Keratinocyte (primary cell): ENCODE data around the gene SWI5.
"Not testable (repeated sequence)": the region's sequence is repeated elsewhere in the genome, so short reads cannot be mapped to it uniquely, and the experiment has no call there.

Source experiments
- EZH2 ChIP-seq: IDR thresholded peaks from one replicate; pipeline ENCODE4 v1.6.1; 2012; ENCODE audit warnings: inconsistent platforms, mild to moderate bottlenecking, low read length, moderate library complexity
- TF ChIP-seq, protein P1 (sequence below), 3 experiments: IDR thresholded peaks in 1 of 3; conservative IDR thresholded peaks in 1 of 3; optimal IDR thresholded peaks in 1 of 3; 2 replicates in 2 of 3; 3 replicates in 1 of 3; pipeline versions ENCODE3 to v1.5.1; 2011; ENCODE audit warnings: low read length in 3 of 3, mild to moderate bottlenecking in 3 of 3, moderate library complexity in 2 of 3, control low read depth in 1 of 3, inconsistent platforms in 1 of 3; ENCODE audit not compliant: insufficient read depth in 2 of 3; ENCODE audit errors: extremely low read depth in 1 of 3

DNA sequence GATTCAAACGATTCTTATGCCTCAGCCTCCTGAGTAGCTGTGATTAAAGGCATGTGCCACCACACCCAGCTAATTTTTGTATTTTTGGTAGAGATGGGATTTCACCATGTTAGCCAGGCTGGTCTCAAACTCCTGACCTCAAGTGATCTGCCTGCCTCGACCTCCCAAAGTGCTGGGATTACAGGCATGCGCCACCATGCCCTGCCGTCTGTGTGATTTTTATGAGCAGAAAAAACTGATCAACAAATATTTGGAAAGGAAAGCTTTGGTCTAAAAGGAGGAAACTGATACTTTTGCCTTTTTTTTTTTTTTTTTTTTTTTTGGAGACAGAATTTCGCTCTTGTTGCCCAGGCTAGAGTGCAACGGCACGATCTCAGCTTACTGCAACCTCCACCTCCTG lies 45.2 kb upstream of the SWI5 start:
- TF ChIP-seq, protein P1, sequence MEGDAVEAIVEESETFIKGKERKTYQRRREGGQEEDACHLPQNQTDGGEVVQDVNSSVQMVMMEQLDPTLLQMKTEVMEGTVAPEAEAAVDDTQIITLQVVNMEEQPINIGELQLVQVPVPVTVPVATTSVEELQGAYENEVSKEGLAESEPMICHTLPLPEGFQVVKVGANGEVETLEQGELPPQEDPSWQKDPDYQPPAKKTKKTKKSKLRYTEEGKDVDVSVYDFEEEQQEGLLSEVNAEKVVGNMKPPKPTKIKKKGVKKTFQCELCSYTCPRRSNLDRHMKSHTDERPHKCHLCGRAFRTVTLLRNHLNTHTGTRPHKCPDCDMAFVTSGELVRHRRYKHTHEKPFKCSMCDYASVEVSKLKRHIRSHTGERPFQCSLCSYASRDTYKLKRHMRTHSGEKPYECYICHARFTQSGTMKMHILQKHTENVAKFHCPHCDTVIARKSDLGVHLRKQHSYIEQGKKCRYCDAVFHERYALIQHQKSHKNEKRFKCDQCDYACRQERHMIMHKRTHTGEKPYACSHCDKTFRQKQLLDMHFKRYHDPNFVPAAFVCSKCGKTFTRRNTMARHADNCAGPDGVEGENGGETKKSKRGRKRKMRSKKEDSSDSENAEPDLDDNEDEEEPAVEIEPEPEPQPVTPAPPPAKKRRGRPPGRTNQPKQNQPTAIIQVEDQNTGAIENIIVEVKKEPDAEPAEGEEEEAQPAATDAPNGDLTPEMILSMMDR (optimal IDR thresholded peaks at IDR 0.05 in 1 of 3, IDR thresholded peaks at IDR 0.05 in 1 of 3, conservative IDR thresholded peaks at IDR 0.05 in 1 of 3; ENCODE audit: extremely low read depth in 1 of 3, insufficient read depth in 2 of 3, low read length in 3 of 3) = not testable (repeated sequence)
- not testable (repeated sequence) for TF ChIP-seq EZH2
